Left kidney (tissue), 2 donors: ENCODE data around the gene TRIM36. TPM values are rescaled to one million over a fixed set of nuclear protein-coding genes. Genes with fewer than 3 reads are reported as not detected.

Experiments used
- DNase-seq: peaks from one replicate; pipeline ENCODE4 v3.0.0-alpha.2; 2013
- polyA plus RNA-seq: library from polyadenylated mRNA; unstranded; fragments of 120-200 nt; gene quantifications from one replicate; pipeline ENCODE4 v1.2.1, GENCODE V29; 2013; ENCODE audit not compliant: insufficient read length

The TRIM36 gene
- polyA plus RNA-seq, 1 donor, result 3.0 TPM

GRCh38 chr5:115166744-115167393 lies 2.8 kb downstream of the TRIM36 start:
- no peak for DNase-seq

GRCh38 chr5:115165790-115166189 lies 3.9 kb downstream of the TRIM36 start:
- DNase-seq, result no peak

- DNase-seq, result no peak
Observed at GRCh38 chr5:115160975-115161475, 8.7 kb downstream of the TRIM36 start.

- DNase-seq, result no peak
Observed at GRCh38 chr5:115151208-115151805, 18.4 kb downstream of the TRIM36 start.

- no peak for DNase-seq
Observed at GRCh38 chr5:115150512-115150911, 19.2 kb downstream of the TRIM36 start.

- no peak for DNase-seq
Observed at GRCh38 chr5:115147052-115147451, 22.7 kb downstream of the TRIM36 start.

- DNase-seq, result no peak
Observed at GRCh38 chr5:115136294-115136693, 33.4 kb downstream of the TRIM36 start.

- no peak for DNase-seq
Observed at GRCh38 chr5:115132465-115132864, 37.2 kb downstream of the TRIM36 start.

- no peak for DNase-seq
Observed at GRCh38 chr5:115126303-115126702, 43.4 kb downstream of the TRIM36 start.

- no peak for DNase-seq
Observed at GRCh38 chr5:115124741-115125140, 45.0 kb downstream of the TRIM36 start.

- DNase-seq, result no peak
Observed at GRCh38 chr5:115116001-115116400, 53.7 kb downstream of the TRIM36 start.

- DNase-seq, result no peak
Observed at GRCh38 chr5:115109840-115110239, 59.9 kb downstream of the TRIM36 start.

- DNase-seq, result no peak
Observed at GRCh38 chr5:115109356-115109755, 60.4 kb downstream of the TRIM36 start.

- DNase-seq, result no peak
Observed at GRCh38 chr5:115100319-115100955, 69.3 kb downstream of the TRIM36 start.

- DNase-seq, result peak; percentile 34
Observed at GRCh38 chr5:115098041-115098702, 71.5 kb downstream of the TRIM36 start.

GRCh38 chr5:115097236-115097635 lies 72.5 kb downstream of the TRIM36 start:
- no peak for DNase-seq

- no peak for DNase-seq
Observed at GRCh38 chr5:115096034-115096769, 73.5 kb downstream of the TRIM36 start.

GRCh38 chr5:115087951-115088350 lies 81.8 kb downstream of the TRIM36 start:
- DNase-seq, result no peak

GRCh38 chr5:115086473-115086872 lies 83.2 kb downstream of the TRIM36 start:
- no peak for DNase-seq

GRCh38 chr5:115084246-115084793 lies 85.4 kb downstream of the TRIM36 start:
- no peak for DNase-seq

- no peak for DNase-seq
Observed at GRCh38 chr5:115079924-115080623, 89.6 kb downstream of the TRIM36 start.
